SK-N-SH (cell line): ENCODE measurements around the gene RAI1. TPM values are rescaled to one million over a fixed set of nuclear protein-coding genes. Genes with fewer than 3 reads are reported as not detected.

Experiments
- CTCF ChIA-PET: fragments of 300-600, 350-600 bp; formaldehyde crosslinking; extraction: SDS; loops from one replicate; lab custom pipeline; 2021; lab: Yijun Ruan, JAX
- POLR2A ChIA-PET: fragments of 350-600 bp; sonication (Branson Sonifier 250); formaldehyde crosslinking; extraction: SDS; loops from one replicate; lab custom pipeline; 2020; ENCODE audit warnings: antibody characterized with exemption, inconsistent platforms; lab: Yijun Ruan, JAX
- DNase-seq: peaks from one replicate; pipeline ENCODE4 v3.0.0; 2012
- H2AFZ ChIP-seq: fragments of 200-600 bp; sonication (generic); 2 replicates; pipeline ENCODE4 v1.8.1; 2016; ENCODE audit warnings: antibody characterized with exemption, mild to moderate bottlenecking, low read depth
- H3F3A ChIP-seq: fragments of 200-600 bp; sonication (generic); replicated peaks from 2 replicates; pipeline ENCODE3; 2016; ENCODE audit warnings: antibody characterized with exemption, mild to moderate bottlenecking; ENCODE audit not compliant: insufficient read depth
- H3K27ac ChIP-seq, 2 experiments: fragments of 200-500 bp in 1 of 2; fragments of 200-600 bp in 1 of 2; sonication (Bioruptor generic) in 1 of 2; sonication (generic), shearing (Covaris generic) in 1 of 2; 2 replicates each; pipeline versions ENCODE4 v1.5.1 to v1.6.1; 2014 to 2016; ENCODE audit warnings: low read depth in 2 of 2, inconsistent platforms in 1 of 2, low read length in 1 of 2, mild to moderate bottlenecking in 1 of 2, mixed read lengths in 1 of 2
- H3K27me3 ChIP-seq: fragments of 200-600 bp; sonication (generic), shearing (Covaris generic); 2 replicates; pipeline ENCODE4 v1.6.1; 2016; ENCODE audit warnings: mixed run types; ENCODE audit not compliant: insufficient read depth
- H3K36me3 ChIP-seq, 2 experiments: fragments of 200-500 bp in 1 of 2; fragments of 200-600 bp in 1 of 2; sonication (Bioruptor generic) in 1 of 2; sonication (generic) in 1 of 2; replicated peaks in 1 of 2; 2 replicates each; pipeline versions ENCODE3 to v1.5.1; 2014 to 2016; ENCODE audit warnings: low read length in 1 of 2, mild to moderate bottlenecking in 1 of 2; ENCODE audit not compliant: insufficient read depth in 2 of 2, control insufficient read depth in 1 of 2
- H3K4me1 ChIP-seq, 2 experiments: fragments of 200-500 bp in 1 of 2; fragments of 200-600 bp in 1 of 2; sonication (Bioruptor generic) in 1 of 2; sonication (generic), shearing (Covaris generic) in 1 of 2; 2 replicates each; pipeline versions ENCODE4 v1.5.1 to v1.6.1; 2014 to 2016; ENCODE audit warnings: low read depth in 1 of 2, low read length in 1 of 2, mixed run types in 1 of 2; ENCODE audit not compliant: insufficient read depth in 2 of 2, control insufficient read depth in 1 of 2
- H3K4me2 ChIP-seq: fragments of 200-600 bp; sonication (generic), shearing (Covaris generic); 2 replicates; pipeline ENCODE4 v1.6.1; 2017; ENCODE audit warnings: mixed run types
- H3K4me3 ChIP-seq, 2 experiments: fragments of 200-500 bp in 1 of 2; fragments of 200-600 bp in 1 of 2; sonication (Bioruptor generic) in 1 of 2; sonication (generic), shearing (Covaris generic) in 1 of 2; 2 replicates each; pipeline versions ENCODE4 v1.5.1 to v1.8.1; 2014 to 2016; ENCODE audit warnings: low read depth in 2 of 2, inconsistent platforms in 1 of 2, low read length in 1 of 2, mild to moderate bottlenecking in 1 of 2, mixed read lengths in 1 of 2, moderate library complexity in 1 of 2
- H3K79me2 ChIP-seq: fragments of 200-600 bp; sonication (generic); 2 replicates; pipeline ENCODE4 v1.8.1; 2017; ENCODE audit warnings: mild to moderate bottlenecking; ENCODE audit not compliant: insufficient read depth
- H3K9ac ChIP-seq: fragments of 200-600 bp; sonication (generic); 2 replicates; pipeline ENCODE4 v1.6.1; 2017; ENCODE audit warnings: mixed run types
- H3K9me2 ChIP-seq: fragments of 200-600 bp; sonication (generic); 2 replicates; pipeline ENCODE4 v1.6.1; 2017; ENCODE audit warnings: mixed run types
- H3K9me3 ChIP-seq: fragments of 200-600 bp; sonication (generic); 2 replicates; pipeline ENCODE4 v1.6.1; 2017; ENCODE audit warnings: mixed run types, mild to moderate bottlenecking, moderate library complexity
- H4K20me1 ChIP-seq: fragments of 200-600 bp; sonication (generic); 2 replicates; pipeline ENCODE4 v1.6.1; 2017; ENCODE audit warnings: mild to moderate bottlenecking, mixed run types; ENCODE audit not compliant: insufficient read depth
- CHD2 ChIP-seq: fragments of 150-350 bp; IDR thresholded peaks from 2 replicates; pipeline ENCODE4 v1.6.1; 2018; ENCODE audit warnings: low read length; ENCODE audit not compliant: partially characterized antibody
- EP300 ChIP-seq, 2 experiments: IDR thresholded peaks; 2 replicates each; pipeline versions ENCODE4 v1.4.0 to v1.6.1; 2012; ENCODE audit warnings: borderline replicate concordance in 1 of 2, low read depth in 1 of 2, low read length in 1 of 2
- JUND ChIP-seq: IDR thresholded peaks from 2 replicates; pipeline ENCODE4 v1.4.0; 2012
- MEF2A ChIP-seq: IDR thresholded peaks from 2 replicates; pipeline ENCODE4 v1.4.0; 2012; ENCODE audit warnings: low read depth, borderline replicate concordance
- NRF1 ChIP-seq: IDR thresholded peaks from 2 replicates; pipeline ENCODE4 v1.6.1; 2012; ENCODE audit warnings: low read depth, mild to moderate bottlenecking, low read length
- RAD21 ChIP-seq: IDR thresholded peaks from 2 replicates; pipeline ENCODE4 v1.6.1; 2012; ENCODE audit warnings: mild to moderate bottlenecking, low read length
- RCOR1 ChIP-seq: fragments of 150-350 bp; IDR thresholded peaks from 2 replicates; pipeline ENCODE4 v1.6.1; 2017; ENCODE audit warnings: antibody characterized with exemption, low read length
- REST ChIP-seq: IDR thresholded peaks from 2 replicates; pipeline ENCODE4 v1.6.1; 2012; ENCODE audit warnings: mild to moderate bottlenecking, low read depth, low read length, moderate library complexity
- TCF12 ChIP-seq: IDR thresholded peaks from 2 replicates; pipeline ENCODE4 v1.4.0; 2012
- WGBS: methylation state at CpG from one replicate; pipeline ENCODE4 v1.1.6; 2017; ENCODE audit warnings: low lambda C conversion rate; 5-methylcytosine and 5-hydroxymethylcytosine counted together
- polyA plus RNA-seq, 3 experiments: library from polyadenylated mRNA; depleted of rRNA; stranded (reverse); fragments of >200 nt; gene quantifications; 2 replicates each; pipeline ENCODE4 v1.2.3, GENCODE V29; 2012
- TF ChIP-seq, protein P1 (sequence below): IDR thresholded peaks from 2 replicates; pipeline ENCODE4; 2012
- TF ChIP-seq, protein P2 (sequence below): IDR thresholded peaks from 2 replicates; pipeline ENCODE4 v1.4.0; 2012; ENCODE audit warnings: low read depth

The RAI1 gene
- polyA plus RNA-seq, 1 of the 3 experiments (the other 2 are of a cell fraction) = 4.7 TPM

GRCh38 chr17:17845046-17845775, 164.0 kb downstream of the RAI1 start:
- Histone ChIP-seq H4K20me1 (no peaks in the 10 kb centered on the region), H3K9ac (no peak overlapping the region), H3K27me3 (no peaks in the 10 kb centered on the region), H3K79me2 (no peaks in the 10 kb centered on the region), H3K9me3 (no peaks in the 10 kb centered on the region), H3K4me1 (peaks cover 12 to 95% of the 10 kb centered on the region in 2 experiments; a peak in 3 of 4 replicates), H3K4me3 (no peak overlapping the region), H3K9me2 (no peaks in the 10 kb centered on the region), H3F3A (peaks cover 7% of the 10 kb centered on the region), H3K36me3 (peaks cover 0 to 29% of the 10 kb centered on the region in 2 experiments), H3K27ac (peak overlapping the region in 1 of 2 experiments; percentile 76; a peak in 2 of 4 replicates), H3K4me2 (no peak overlapping the region), H2AFZ (no peak overlapping the region)
- POLR2A ChIA-PET = interaction anchor here (4.1 kb wide), 1 partner anchor 8 kb away, joined by 34 read pairs; the partner anchor contains the start of gene SREBF1
- 76% methylated on average over 5 of the region's 13 CpGs for WGBS
- CTCF ChIA-PET = interaction anchor here (1.0 to 8.1 kb wide), 7 partner anchors 9 to 164 kb away, joined by 3 to 48 read pairs (median 6); partner anchors contain the start of genes RAI1 and SREBF1
- DNase-seq = peak; percentile 42
- TF ChIP-seq JUND (no peak), EP300 (IDR thresholded peaks at IDR 0.05; ENCODE audit: borderline replicate concordance in 1 of 2, low read depth in 1 of 2, low read length in 1 of 2) (no peak), MEF2A (no peak), CHD2 (peak; percentile 22), RCOR1 (0 out of 2 replicates have a peak, but pooled peaks have one; percentile 7)
- TF ChIP-seq, protein P1, sequence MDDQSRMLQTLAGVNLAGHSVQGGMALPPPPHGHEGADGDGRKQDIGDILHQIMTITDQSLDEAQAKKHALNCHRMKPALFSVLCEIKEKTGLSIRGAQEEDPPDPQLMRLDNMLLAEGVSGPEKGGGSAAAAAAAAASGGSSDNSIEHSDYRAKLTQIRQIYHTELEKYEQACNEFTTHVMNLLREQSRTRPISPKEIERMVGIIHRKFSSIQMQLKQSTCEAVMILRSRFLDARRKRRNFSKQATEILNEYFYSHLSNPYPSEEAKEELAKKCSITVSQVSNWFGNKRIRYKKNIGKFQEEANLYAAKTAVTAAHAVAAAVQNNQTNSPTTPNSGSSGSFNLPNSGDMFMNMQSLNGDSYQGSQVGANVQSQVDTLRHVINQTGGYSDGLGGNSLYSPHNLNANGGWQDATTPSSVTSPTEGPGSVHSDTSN = no peak

- TF ChIP-seq REST (no peak), RAD21 (no peak), EP300 (IDR thresholded peaks at IDR 0.05; ENCODE audit: borderline replicate concordance in 1 of 2, low read depth in 1 of 2, low read length in 1 of 2) (no peak), NRF1 (no peak), TCF12 (no peak), CHD2 (no peak)
- TF ChIP-seq, protein P2, sequence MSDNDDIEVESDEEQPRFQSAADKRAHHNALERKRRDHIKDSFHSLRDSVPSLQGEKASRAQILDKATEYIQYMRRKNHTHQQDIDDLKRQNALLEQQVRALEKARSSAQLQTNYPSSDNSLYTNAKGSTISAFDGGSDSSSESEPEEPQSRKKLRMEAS = no peak
- TF ChIP-seq, all 33 proteins: peak for 0
- Histone ChIP-seq H4K20me1 (no peaks in the 10 kb centered on the region), H3K27ac (peak overlapping the region in 1 of 2 experiments; percentile 76; a peak in 1 of 4 replicates), H3K27me3 (no peaks in the 10 kb centered on the region), H2AFZ (no peak overlapping the region), H3K9me2 (no peaks in the 10 kb centered on the region), H3K4me3 (no peak overlapping the region), H3K4me2 (no peak overlapping the region), H3K36me3 (peaks cover 0 to 35% of the 10 kb centered on the region in 2 experiments), H3K9me3 (no peaks in the 10 kb centered on the region), H3K4me1 (peaks cover 19 to 95% of the 10 kb centered on the region in 2 experiments; a peak in 3 of 4 replicates), H3K9ac (no peak overlapping the region), H3K79me2 (no peaks in the 10 kb centered on the region), H3F3A (peaks cover 3% of the 10 kb centered on the region)
- CTCF ChIA-PET = interaction anchor here (0.6 to 8.1 kb wide), 8 partner anchors 10 to 1483 kb away, joined by 3 to 48 read pairs (median 6); partner anchors contain the start of gene SREBF1
- POLR2A ChIA-PET = interaction anchor here (4.1 kb wide), 1 partner anchor 9 kb away, joined by 34 read pairs; the partner anchor contains the start of gene SREBF1
- WGBS = 93% methylated on average over 7 of the region's 8 CpGs
- no peak for DNase-seq
Observed at GRCh38 chr17:17846003-17846402, 164.7 kb downstream of the RAI1 start.
